NOMO-1 treated with DMSO at 0.1 percent for 48 hours (cell line): Measurements from ENCODE around the gene PRADC1.
A peak's percentile ranks its signal among the peaks of the same experiment; 100 is the strongest.
"Not testable (repeated sequence)": the region's sequence is repeated elsewhere in the genome, so short reads cannot be mapped to it uniquely, and the experiment has no call there.

ENCODE experiments used
- DNase-seq: peaks from one replicate; lab custom pipeline; 2025; ENCODE audit not compliant: unreplicated experiment; lab: John Stamatoyannopoulos, UW

The PRADC1 gene

GRCh38 chr2:73233154-73233931 is at the start of gene PRADC1:
Gene PRADC1, minus strand, starts transcription at chr2:73233239. Its CDS starts 79 bp downstream, at chr2:73233160.
- peak; percentile 99 for DNase-seq

- no peak for DNase-seq
Measured at GRCh38 chr2:73281244-73281643, 48.2 kb upstream of the PRADC1 start.

GRCh38 chr2:73279852-73280251 is 46.8 kb upstream of the PRADC1 start:
- no peak for DNase-seq

- DNase-seq: no peak
Measured at GRCh38 chr2:73272270-73272669, 39.2 kb upstream of the PRADC1 start.

GRCh38 chr2:73269686-73270465 is 36.8 kb upstream of the PRADC1 start:
- DNase-seq: no peak

- DNase-seq: no peak
Measured at GRCh38 chr2:73268830-73269685, 36.0 kb upstream of the PRADC1 start.

GRCh38 chr2:73268366-73268829 is 35.4 kb upstream of the PRADC1 start:
- DNase-seq: no peak

GRCh38 chr2:73267008-73267407 is 34.0 kb upstream of the PRADC1 start:
- DNase-seq: no peak

GRCh38 chr2:73266061-73266901 is 33.2 kb upstream of the PRADC1 start:
- DNase-seq: no peak

GRCh38 chr2:73265298-73266060 is 32.4 kb upstream of the PRADC1 start:
- no peak for DNase-seq

- no peak for DNase-seq
Measured at GRCh38 chr2:73264783-73265182, 31.7 kb upstream of the PRADC1 start.

- no peak for DNase-seq
Measured at GRCh38 chr2:73264332-73264606, 31.2 kb upstream of the PRADC1 start.

- no peak for DNase-seq
Measured at GRCh38 chr2:73263540-73264331, 30.7 kb upstream of the PRADC1 start.

GRCh38 chr2:73262691-73263429 is 29.8 kb upstream of the PRADC1 start:
- DNase-seq: not testable (repeated sequence)

GRCh38 chr2:73262108-73262651 is 29.1 kb upstream of the PRADC1 start:
- no peak for DNase-seq

- peak; percentile 4 for DNase-seq
Measured at GRCh38 chr2:73260338-73260984, 27.4 kb upstream of the PRADC1 start.

- DNase-seq: no peak
Measured at GRCh38 chr2:73259704-73260337, 26.8 kb upstream of the PRADC1 start.
